Erythroblast (primary cell): ENCODE results near the gene LMO1.

Source experiments
- GATA1 ChIP-seq: IDR thresholded peaks from 2 replicates; pipeline ENCODE4 v1.6.1; 2011; ENCODE audit warnings: low read depth, mild to moderate bottlenecking, control low read depth, low read length, moderate library complexity
- POLR2A ChIP-seq: IDR thresholded peaks from 2 replicates; pipeline ENCODE4 v1.6.1; 2011; ENCODE audit warnings: mild to moderate bottlenecking, low read length

DNA sequence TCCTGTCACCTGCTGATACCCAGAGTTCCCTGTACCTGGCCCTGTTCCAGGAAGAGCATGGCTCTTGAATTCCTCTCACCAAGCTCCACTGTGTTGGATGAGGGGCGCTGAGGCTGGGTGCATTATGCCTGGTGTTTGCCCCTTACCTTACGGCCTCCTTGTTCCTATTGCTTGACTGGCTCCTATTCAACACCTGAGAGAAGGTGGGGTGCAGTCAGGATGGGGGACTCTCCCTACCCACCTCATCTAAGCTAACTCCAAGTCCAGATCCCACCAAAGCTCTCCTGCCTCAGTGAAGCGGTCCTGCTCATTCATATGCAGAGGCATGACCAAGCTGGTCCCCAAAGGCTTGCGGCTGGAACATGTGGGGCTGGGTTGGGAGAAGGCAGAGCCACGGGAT is 59.1 kb downstream of the LMO1 start:
- no peak for TF ChIP-seq POLR2A
- no peak for TF ChIP-seq GATA1
